Neural progenitor cell (in vitro differentiated cells): ENCODE results near the gene SLIT1. TPM values are rescaled to one million over a fixed set of nuclear protein-coding genes. Genes with fewer than 3 reads are reported as not detected.

ENCODE experiments used
- DNase-seq: peaks from one replicate; pipeline ENCODE4 v3.0.0-alpha.2; 2016; ENCODE audit warnings: low spot score
- H2AFZ ChIP-seq: fragments of 200-600 bp; sonication (generic); replicated peaks from 2 replicates; pipeline ENCODE4 v1.6.1; 2016; ENCODE audit warnings: antibody characterized with exemption
- H3F3A ChIP-seq: fragments of 200-600 bp; sonication (generic); 2 replicates; pipeline ENCODE4 v1.6.1; 2016; ENCODE audit warnings: antibody characterized with exemption, low read depth
- H3K27ac ChIP-seq: fragments of 200-600 bp; sonication (generic); 2 replicates; pipeline ENCODE4 v1.5.1; 2016; ENCODE audit warnings: mild to moderate bottlenecking
- H3K27me3 ChIP-seq: fragments of 200-600 bp; sonication (generic); 2 replicates; pipeline ENCODE4 v1.6.1; 2016; ENCODE audit warnings: mild to moderate bottlenecking, moderate library complexity
- H3K36me3 ChIP-seq: fragments of 200-600 bp; sonication (generic); 2 replicates; pipeline ENCODE4 v1.5.1; 2016
- H3K4me1 ChIP-seq: fragments of 200-600 bp; sonication (generic); 2 replicates; pipeline ENCODE4 v1.6.1; 2016; ENCODE audit warnings: mixed run types
- H3K4me2 ChIP-seq: fragments of 200-600 bp; sonication (generic); 2 replicates; pipeline ENCODE4 v1.6.1; 2016
- H3K4me3 ChIP-seq: fragments of 200-600 bp; sonication (generic); 2 replicates; pipeline ENCODE4 v1.5.1; 2016
- H3K79me2 ChIP-seq: fragments of 200-600 bp; sonication (generic); 2 replicates; pipeline ENCODE4 v1.6.1; 2016; ENCODE audit warnings: low read depth
- H3K9ac ChIP-seq: fragments of 200-600 bp; sonication (generic); 2 replicates; pipeline ENCODE4 v1.6.1; 2016
- H3K9me3 ChIP-seq: fragments of 200-600 bp; sonication (generic); 2 replicates; pipeline ENCODE4 v1.5.1; 2016; ENCODE audit warnings: low read depth
- H4K20me1 ChIP-seq: fragments of 200-600 bp; sonication (generic); 2 replicates; pipeline ENCODE4 v1.6.1; 2016; ENCODE audit warnings: low read depth
- H3K27ac Mint-ChIP-seq: 3 replicates; pipeline ENCODE4 v1.8.0; 2021; ENCODE audit warnings: mixed read lengths
- H3K27me3 Mint-ChIP-seq: 2 replicates; pipeline ENCODE4 v1.8.0; 2022; ENCODE audit warnings: low read depth, mild to moderate bottlenecking, inconsistent platforms, moderate library complexity, mixed read lengths; ENCODE audit not compliant: insufficient read depth
- H3K36me3 Mint-ChIP-seq: 3 replicates; pipeline ENCODE4 v1.8.0; 2021; ENCODE audit warnings: mixed read lengths
- H3K4me1 Mint-ChIP-seq: 3 replicates; pipeline ENCODE4 v1.8.0; 2021; ENCODE audit warnings: mixed read lengths
- H3K4me3 Mint-ChIP-seq: 3 replicates; pipeline ENCODE4 v1.8.0; 2021; ENCODE audit warnings: mild to moderate bottlenecking, moderate library complexity, mixed read lengths
- H3K9me3 Mint-ChIP-seq: 3 replicates; pipeline ENCODE4 v1.8.0; 2020; ENCODE audit warnings: mixed read lengths
- CTCF ChIP-seq: fragments of 200-600 bp; sonication (generic); IDR thresholded peaks from 2 replicates; pipeline ENCODE4 v1.5.1; 2017; ENCODE audit warnings: antibody characterized with exemption, mild to moderate bottlenecking
- EZH2 ChIP-seq: fragments of 200-600 bp; sonication (generic); IDR thresholded peaks from 2 replicates; pipeline ENCODE4 v1.6.1; 2017; ENCODE audit warnings: antibody characterized with exemption, mild to moderate bottlenecking, moderate library complexity
- EZH2phosphoT487 ChIP-seq: fragments of 200-600 bp; sonication (generic); IDR thresholded peaks from 2 replicates; pipeline ENCODE4 v1.6.1; 2017; ENCODE audit warnings: antibody characterized with exemption
- total RNA-seq: library from RNA; depleted of rRNA; stranded (reverse); fragments of >200 nt; gene quantifications from 2 replicates; pipeline ENCODE4 v1.2.3, GENCODE V29; 2015; ENCODE audit warnings: low replicate concordance

The SLIT1 gene
- total RNA-seq, 1 donor from 2014 or later, result 0.92 TPM

DNA sequence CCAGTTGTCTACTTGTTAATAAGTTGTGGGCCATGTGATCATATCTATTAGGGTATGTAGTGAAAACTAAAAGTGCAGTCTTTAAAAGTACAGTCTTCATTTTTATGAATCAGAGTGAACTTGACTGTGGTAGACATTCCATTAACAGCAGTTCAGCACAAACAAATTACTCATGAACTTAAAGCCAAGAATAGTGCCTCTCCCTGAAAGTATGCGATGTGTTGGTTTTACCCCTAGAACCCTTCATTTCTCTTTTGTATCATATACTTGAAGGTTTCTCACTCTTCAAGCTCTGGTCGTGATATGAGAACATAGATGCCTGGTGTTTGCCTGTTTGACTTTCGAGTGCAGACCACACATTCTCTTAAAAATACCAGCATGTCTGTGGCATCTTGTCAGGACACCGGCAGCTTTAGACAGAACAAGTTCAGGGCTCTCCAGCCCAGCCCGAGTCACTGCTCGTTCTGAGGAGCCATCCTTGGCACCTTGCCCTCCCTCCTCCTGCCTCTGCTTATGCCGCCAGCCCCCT is 194.4 kb downstream of the SLIT1 start:
- Histone ChIP-seq H4K20me1 (no peaks in the 10 kb centered on the region), H3K4me1 (peaks cover 3% of the 10 kb centered on the region), H3K9me3 (no peaks in the 10 kb centered on the region), H3K9ac (no peak overlapping the region), H3K4me2 (no peak overlapping the region), H3K79me2 (no peaks in the 10 kb centered on the region), H3K27ac (no peak overlapping the region), H3K27me3 (no peaks in the 10 kb centered on the region), H3F3A (no peaks in the 10 kb centered on the region), H3K4me3 (no peak overlapping the region), H2AFZ (no peak overlapping the region), H3K36me3 (no peaks in the 10 kb centered on the region)
- no peak for TF ChIP-seq CTCF
- no peak for TF ChIP-seq EZH2
- TF ChIP-seq EZH2phosphoT487, result no peak
- Mint-ChIP-seq H3K27me3 (no peaks in the 10 kb centered on the region), H3K9me3 (no peaks in the 10 kb centered on the region), H3K36me3 (peaks cover 4% of the 10 kb centered on the region), H3K4me3 (no peak overlapping the region), H3K4me1 (peaks cover 2% of the 10 kb centered on the region), H3K27ac (no peak overlapping the region)
- DNase-seq, result no peak

DNA sequence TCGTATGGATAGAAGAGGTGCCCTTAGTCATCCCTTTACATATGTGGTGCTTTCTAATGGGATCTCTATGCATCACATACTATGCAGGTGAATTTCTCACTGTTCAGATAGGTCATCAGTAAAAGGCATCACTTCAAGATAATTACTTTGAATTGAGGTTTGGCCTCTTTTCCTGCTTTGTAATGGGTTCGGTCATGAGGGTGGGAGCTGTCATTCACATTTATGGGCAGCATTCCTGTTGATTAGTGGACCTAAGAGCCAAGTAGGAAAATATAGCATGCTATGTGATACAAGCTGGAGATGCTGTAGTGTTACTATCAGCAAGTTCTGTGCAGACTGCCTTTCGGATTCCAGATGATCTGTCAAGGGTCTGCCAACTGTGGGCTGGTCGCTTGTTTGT is 197.3 kb downstream of the SLIT1 start:
- no peak overlapping the region for H3K27ac Mint-ChIP-seq
- no peaks in the 10 kb centered on the region for H3K9me3 Mint-ChIP-seq
- Histone ChIP-seq H3K27ac (no peak overlapping the region), H3K9ac (no peak overlapping the region), H3F3A (peaks cover 23% of the 10 kb centered on the region), H3K4me2 (no peak overlapping the region), H3K79me2 (no peaks in the 10 kb centered on the region), H3K9me3 (no peaks in the 10 kb centered on the region), H2AFZ (no peak overlapping the region), H3K27me3 (no peaks in the 10 kb centered on the region), H4K20me1 (peaks cover 12% of the 10 kb centered on the region), H3K36me3 (no peaks in the 10 kb centered on the region), H3K4me3 (no peak overlapping the region), H3K4me1 (peaks cover 31% of the 10 kb centered on the region)
- peaks cover 6% of the 10 kb centered on the region for H3K36me3 Mint-ChIP-seq
- H3K27me3 Mint-ChIP-seq, result no peaks in the 10 kb centered on the region
- DNase-seq, result no peak
- peaks cover 23% of the 10 kb centered on the region for H3K4me1 Mint-ChIP-seq
- H3K4me3 Mint-ChIP-seq, result no peak overlapping the region
- no peak for TF ChIP-seq EZH2
- TF ChIP-seq EZH2phosphoT487, result no peak
- no peak for TF ChIP-seq CTCF

GRCh38 chr10:96987842-96988175 is 197.9 kb downstream of the SLIT1 start:
- Histone ChIP-seq H3K27ac (no peak overlapping the region), H3K9me3 (no peaks in the 10 kb centered on the region), H3K4me2 (no peak overlapping the region), H3K36me3 (no peaks in the 10 kb centered on the region), H2AFZ (no peak overlapping the region), H3F3A (peaks cover 29% of the 10 kb centered on the region), H3K79me2 (no peaks in the 10 kb centered on the region), H3K27me3 (no peaks in the 10 kb centered on the region), H3K4me1 (peaks cover 32% of the 10 kb centered on the region), H3K4me3 (no peak overlapping the region), H3K9ac (no peak overlapping the region), H4K20me1 (peaks cover 12% of the 10 kb centered on the region)
- Mint-ChIP-seq H3K9me3 (no peaks in the 10 kb centered on the region), H3K27me3 (no peaks in the 10 kb centered on the region), H3K27ac (no peak overlapping the region), H3K4me1 (peaks cover 25% of the 10 kb centered on the region), H3K4me3 (no peak overlapping the region), H3K36me3 (peaks cover 10% of the 10 kb centered on the region)
- DNase-seq, result no peak
- no peak for TF ChIP-seq EZH2
- TF ChIP-seq CTCF, result no peak
- TF ChIP-seq EZH2phosphoT487, result no peak
